Activated CD8-positive, alpha-beta T cell treated with anti-CD3 and anti-CD28 coated beads for 36 hours (primary cell): Measurements from ENCODE around the gene TNRC6C. TPM values are rescaled to one million over a fixed set of nuclear protein-coding genes. Genes with fewer than 3 reads are reported as not detected.
A peak's percentile ranks its signal among the peaks of the same experiment; 100 is the strongest.

ENCODE experiments used
- ATAC-seq: fragments of 200-7000 bp; cut with Tn5 transposase; one replicate; pipeline ENCODE4 v1.10.0; 2021; ENCODE audit warnings: mild to moderate bottlenecking, moderate library complexity
- CTCF ChIA-PET: fragments of 350-600 bp; sonication (Branson Sonifier 250); formaldehyde crosslinking; loops from one replicate; lab custom pipeline; 2021; ENCODE audit warnings: antibody characterized with exemption; lab: Charles Lee
- POLR2A ChIA-PET: fragments of 350-600 bp; sonication (Branson Sonifier 250); formaldehyde crosslinking; loops from one replicate; lab custom pipeline; 2021; ENCODE audit warnings: antibody characterized with exemption; lab: Charles Lee
- DNase-seq: peaks from one replicate; pipeline ENCODE4 v3.0.0-alpha.2; 2020
- H3K27ac Mint-ChIP-seq: one replicate; pipeline ENCODE4 v1.8.0; 2021; ENCODE audit warnings: mild to moderate bottlenecking, mixed read lengths
- H3K27me3 Mint-ChIP-seq: one replicate; pipeline ENCODE4 v1.8.0; 2021; ENCODE audit warnings: mixed read lengths
- H3K36me3 Mint-ChIP-seq: one replicate; pipeline ENCODE4 v1.8.0; 2021; ENCODE audit warnings: low read depth, mixed read lengths
- H3K4me1 Mint-ChIP-seq: one replicate; pipeline ENCODE4 v1.8.0; 2021; ENCODE audit warnings: low read depth, mixed read lengths
- H3K4me3 Mint-ChIP-seq: one replicate; pipeline ENCODE4 v1.8.0; 2021; ENCODE audit warnings: mild to moderate bottlenecking, moderate library complexity, mixed read lengths
- H3K9me3 Mint-ChIP-seq: one replicate; pipeline ENCODE4 v1.8.0; 2021; ENCODE audit warnings: mixed read lengths
- intact Hi-C: fragments of 100-400 bp; cut with micrococcal nuclease; formaldehyde crosslinking; loops from one replicate; pipeline ENCODE4 v1.10.0; 2022
- total RNA-seq, 2 experiments: library from RNA; stranded (reverse); gene quantifications; one replicate each; pipeline ENCODE4 v1.2.3, GENCODE V29; 2021
- TF ChIP-seq, protein P1 (sequence below): fragments of 200-600 bp; IDR thresholded peaks from one replicate; pipeline ENCODE4 v1.8.0; 2022; ENCODE audit warnings: antibody characterized with exemption, mild to moderate bottlenecking

The TNRC6C gene
- total RNA-seq, 2 experiments from 2014 or later, result 26.4 to 26.6 TPM

DNA sequence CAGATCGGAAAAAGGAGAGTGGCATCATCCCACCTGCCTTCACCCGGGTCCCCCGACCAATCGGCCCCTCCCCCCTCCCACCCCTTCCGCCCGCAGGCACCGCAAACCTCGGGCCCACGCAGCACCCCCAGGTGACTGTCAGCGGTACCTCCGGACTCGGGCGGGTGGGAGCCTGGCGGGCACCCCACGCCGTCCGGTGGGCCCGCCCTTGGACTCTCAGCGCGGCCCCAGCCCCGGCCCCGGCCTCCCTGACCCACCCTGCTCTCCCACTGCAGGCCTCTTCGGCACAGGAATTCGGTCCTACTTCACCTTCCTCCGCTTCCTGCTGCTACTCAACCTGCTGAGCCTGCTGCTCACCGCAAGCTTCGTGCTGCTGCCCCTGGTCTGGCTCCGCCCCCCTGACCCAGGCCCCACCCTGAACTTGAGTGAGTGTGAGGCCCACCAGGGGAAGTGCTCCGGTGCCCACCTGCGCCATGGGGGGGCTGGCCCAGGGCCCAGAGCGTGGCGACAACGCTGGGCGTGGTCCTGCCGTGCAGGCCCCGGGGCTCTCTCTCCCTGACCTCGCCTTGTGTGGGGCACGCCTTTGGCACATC is 173.7 kb downstream of the TNRC6C start:
- Mint-ChIP-seq H3K27ac (peak overlapping the region; percentile 90), H3K36me3 (peaks cover 60% of the 10 kb centered on the region), H3K4me1 (peaks cover 54% of the 10 kb centered on the region), H3K27me3 (no peaks in the 10 kb centered on the region), H3K9me3 (no peaks in the 10 kb centered on the region), H3K4me3 (peak overlapping the region; percentile 78)
- TF ChIP-seq, protein P1, sequence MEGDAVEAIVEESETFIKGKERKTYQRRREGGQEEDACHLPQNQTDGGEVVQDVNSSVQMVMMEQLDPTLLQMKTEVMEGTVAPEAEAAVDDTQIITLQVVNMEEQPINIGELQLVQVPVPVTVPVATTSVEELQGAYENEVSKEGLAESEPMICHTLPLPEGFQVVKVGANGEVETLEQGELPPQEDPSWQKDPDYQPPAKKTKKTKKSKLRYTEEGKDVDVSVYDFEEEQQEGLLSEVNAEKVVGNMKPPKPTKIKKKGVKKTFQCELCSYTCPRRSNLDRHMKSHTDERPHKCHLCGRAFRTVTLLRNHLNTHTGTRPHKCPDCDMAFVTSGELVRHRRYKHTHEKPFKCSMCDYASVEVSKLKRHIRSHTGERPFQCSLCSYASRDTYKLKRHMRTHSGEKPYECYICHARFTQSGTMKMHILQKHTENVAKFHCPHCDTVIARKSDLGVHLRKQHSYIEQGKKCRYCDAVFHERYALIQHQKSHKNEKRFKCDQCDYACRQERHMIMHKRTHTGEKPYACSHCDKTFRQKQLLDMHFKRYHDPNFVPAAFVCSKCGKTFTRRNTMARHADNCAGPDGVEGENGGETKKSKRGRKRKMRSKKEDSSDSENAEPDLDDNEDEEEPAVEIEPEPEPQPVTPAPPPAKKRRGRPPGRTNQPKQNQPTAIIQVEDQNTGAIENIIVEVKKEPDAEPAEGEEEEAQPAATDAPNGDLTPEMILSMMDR, result no peak
- ChIA-PET CTCF (interaction anchor here (0.7 to 3.3 kb wide), 2 partner anchors 12 to 119 kb away, joined by 3 to 10 read pairs; no protein-coding TSS in a partner anchor), POLR2A (interaction anchor here (0.6 to 19.2 kb wide), 5 partner anchors 6 to 52 kb away, joined by 3 to 335 read pairs (median 4); partner anchors contain the start of genes C17orf99, TMC6 and TMC8)
- intact Hi-C loops, result no loop called here
- peak; percentile 90 for DNase-seq
- ATAC-seq, result peak; percentile 28

DNA sequence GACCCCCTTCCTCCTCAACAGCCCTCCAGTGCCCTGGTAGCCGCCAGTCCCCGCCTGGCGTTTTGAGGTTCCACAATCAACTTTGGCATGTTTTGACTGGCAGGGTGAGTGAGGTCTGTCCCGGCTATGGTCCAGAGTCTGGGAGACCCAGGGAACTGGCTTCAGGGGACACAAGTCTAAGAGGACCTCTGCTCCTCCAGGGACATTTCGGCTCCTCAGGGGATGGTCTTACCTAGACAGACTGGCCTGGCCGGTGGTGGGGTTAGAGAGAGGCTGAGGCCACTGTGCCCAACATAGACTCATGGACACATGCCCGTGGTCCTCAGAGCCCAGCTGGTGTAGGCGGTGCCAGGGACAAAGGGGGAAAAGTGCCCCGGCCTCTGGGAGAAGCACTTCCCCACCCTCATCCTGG is 174.3 kb downstream of the TNRC6C start:
- no peak for DNase-seq
- Mint-ChIP-seq H3K36me3 (peaks cover 62% of the 10 kb centered on the region), H3K4me3 (peak overlapping the region; percentile 78), H3K4me1 (peaks cover 59% of the 10 kb centered on the region), H3K27me3 (no peaks in the 10 kb centered on the region), H3K27ac (peak overlapping the region; percentile 72), H3K9me3 (no peaks in the 10 kb centered on the region)
- intact Hi-C loops, result no loop called here
- ChIA-PET CTCF (interaction anchor here (2.3 to 6.4 kb wide), 2 partner anchors 8 to 53 kb away, joined by 6 to 83 read pairs; partner anchors contain the start of genes TK1 and TMC6), POLR2A (interaction anchor here (0.6 to 19.2 kb wide), 6 partner anchors 6 to 51 kb away, joined by 3 to 335 read pairs (median 10); partner anchors contain the start of genes C17orf99, TMC6 and TMC8)
- no peak for ATAC-seq
- TF ChIP-seq, protein P1, result no peak

DNA sequence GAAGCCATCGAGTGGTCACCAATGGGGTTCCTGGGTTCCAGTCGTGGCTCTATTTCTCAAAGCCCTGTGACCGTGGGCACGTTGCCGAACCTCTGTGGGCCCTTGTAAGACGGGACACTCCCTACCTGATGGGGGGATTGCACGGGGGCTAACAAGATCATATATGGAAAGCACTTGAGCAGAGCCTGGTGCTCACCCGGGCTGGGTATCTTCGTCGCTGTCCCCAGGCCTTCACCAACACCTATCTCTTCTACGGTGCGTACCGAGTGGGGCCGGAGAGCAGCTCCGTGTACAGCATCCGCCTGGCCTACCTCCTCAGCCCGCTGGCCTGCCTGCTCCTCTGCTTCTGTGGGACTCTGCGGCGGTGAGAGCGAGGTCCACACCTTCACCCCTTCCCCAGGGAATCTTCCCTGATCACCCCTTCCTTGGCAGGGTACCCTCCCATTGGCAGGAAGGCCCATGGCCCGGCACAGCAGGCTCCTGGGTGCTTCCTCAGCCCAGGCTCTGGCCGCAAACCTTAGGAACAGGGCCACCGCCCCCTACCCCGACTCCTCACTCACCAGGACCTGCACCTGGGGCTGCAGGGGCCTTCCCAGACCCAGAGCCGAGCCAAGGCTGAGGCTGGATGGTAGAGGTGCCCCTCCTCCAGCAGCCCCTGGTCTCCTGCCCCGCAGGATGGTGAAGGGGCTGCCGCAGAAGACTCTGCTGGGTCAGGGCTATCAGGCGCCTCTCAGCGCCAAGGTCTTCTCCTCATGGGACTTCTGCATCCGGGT is 174.9 kb downstream of the TNRC6C start:
- H3K27me3 Mint-ChIP-seq, result no peaks in the 10 kb centered on the region
- no peak for ATAC-seq
- TF ChIP-seq, protein P1, result no peak
- intact Hi-C loops, result no loop called here
- H3K4me1 Mint-ChIP-seq, result peaks cover 65% of the 10 kb centered on the region
- peak overlapping the region; percentile 78 for H3K4me3 Mint-ChIP-seq
- ChIA-PET CTCF (interaction anchor here (0.8 to 6.4 kb wide), 11 partner anchors 8 to 118 kb away, joined by 3 to 83 read pairs (median 5); partner anchors contain the start of genes TK1 and TMC6), POLR2A (interaction anchor here (2.3 to 19.2 kb wide), 4 partner anchors 5 to 22 kb away, joined by 7 to 335 read pairs (median 176); partner anchors contain the start of genes C17orf99, TMC6 and TMC8)
- H3K36me3 Mint-ChIP-seq, result peaks cover 63% of the 10 kb centered on the region
- no peaks in the 10 kb centered on the region for H3K9me3 Mint-ChIP-seq
- H3K27ac Mint-ChIP-seq, result peak overlapping the region; percentile 72
- peak; percentile 40 for DNase-seq

DNA sequence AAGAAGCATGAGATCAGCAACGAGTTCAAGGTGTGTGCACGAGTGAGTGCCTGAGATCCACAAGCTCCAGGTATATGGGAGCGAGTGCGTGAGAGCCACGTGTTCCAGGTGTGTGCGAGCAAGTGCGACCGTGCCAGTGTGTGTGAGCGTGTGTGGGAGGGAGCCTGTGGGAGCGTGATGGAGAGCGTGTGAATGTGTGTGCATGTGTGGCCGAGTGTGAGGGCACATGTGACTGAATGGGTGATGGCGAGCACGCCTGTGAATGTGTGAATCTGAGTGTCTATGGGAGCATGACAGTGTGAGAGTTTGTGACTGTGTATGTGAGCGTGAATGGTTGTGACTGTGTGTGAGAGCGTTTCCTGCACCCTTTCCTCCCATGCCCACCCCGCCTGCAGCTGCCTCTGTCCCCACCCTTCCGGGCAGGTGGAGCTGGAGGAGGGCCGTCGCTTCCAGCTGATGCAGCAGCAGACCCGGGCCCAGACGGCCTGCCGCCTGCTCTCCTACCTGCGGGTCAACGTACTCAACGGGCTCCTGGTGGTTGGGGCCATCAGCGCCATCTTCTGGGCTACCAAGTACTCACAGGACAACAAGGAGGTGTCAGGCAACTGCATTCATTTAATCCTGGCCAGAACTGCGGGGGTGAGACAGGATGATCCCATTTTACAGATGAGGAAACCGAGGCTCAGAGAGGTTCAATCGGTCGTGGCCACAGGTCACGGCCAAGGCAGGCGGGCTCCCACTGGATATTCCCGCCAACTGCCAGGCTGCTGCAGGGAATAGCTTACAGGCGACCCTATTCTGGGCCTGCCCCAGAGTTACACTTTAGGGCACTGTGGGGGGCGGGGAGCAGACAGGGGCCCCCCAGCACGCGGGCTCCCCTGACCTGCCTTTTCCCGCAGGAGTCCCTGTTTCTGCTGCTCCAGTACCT is 175.7 kb downstream of the TNRC6C start:
- intact Hi-C loops, result no loop called here

More for the DNA sequence above, 175.7 kb downstream of the TNRC6C start:
- H3K36me3 Mint-ChIP-seq, result peaks cover 70% of the 10 kb centered on the region
- H3K4me1 Mint-ChIP-seq, result peaks cover 69% of the 10 kb centered on the region
- peak overlapping the region; percentile 69 for H3K27ac Mint-ChIP-seq
- no peaks in the 10 kb centered on the region for H3K27me3 Mint-ChIP-seq
- peak overlapping the region; percentile 78 for H3K4me3 Mint-ChIP-seq
- TF ChIP-seq, protein P1, result peak; percentile 74
- CTCF ChIA-PET, result interaction anchor here (0.8 to 6.4 kb wide), 13 partner anchors 9 to 117 kb away, joined by 3 to 83 read pairs (median 4); partner anchors contain the start of genes TK1 and TMC6
- H3K9me3 Mint-ChIP-seq, result no peaks in the 10 kb centered on the region
- ATAC-seq, result peak; percentile 8
- POLR2A ChIA-PET, result interaction anchor here (1.2 to 19.2 kb wide), 9 partner anchors 4 to 52 kb away, joined by 3 to 335 read pairs (median 7); partner anchors contain the start of genes AFMID, C17orf99, TK1 and TMC6
- peak; percentile 88 for DNase-seq
